Smooth muscle cell (in vitro differentiated cells): ENCODE data around the gene DGKG. TPM values are rescaled to one million over a fixed set of nuclear protein-coding genes. Genes with fewer than 3 reads are reported as not detected.

ENCODE experiments used
- DNase-seq: peaks from one replicate; lab custom pipeline; 2025; ENCODE audit not compliant: unreplicated experiment; lab: John Stamatoyannopoulos, UW
- H2AFZ ChIP-seq: fragments of 200-600 bp; sonication (generic); 2 replicates; pipeline ENCODE4 v1.6.0; 2016; ENCODE audit warnings: antibody characterized with exemption, low read depth, mild to moderate bottlenecking
- H3F3A ChIP-seq: fragments of 200-600 bp; sonication (generic); 2 replicates; pipeline ENCODE4 v1.6.0; 2017; ENCODE audit warnings: antibody characterized with exemption, low read depth
- H3K27ac ChIP-seq: fragments of 200-600 bp; sonication (generic); 2 replicates; pipeline ENCODE4 v1.5.1; 2016; ENCODE audit warnings: low read depth, mild to moderate bottlenecking
- H3K27me3 ChIP-seq: fragments of 200-600 bp; sonication (generic); 2 replicates; pipeline ENCODE4 v1.6.1; 2016; ENCODE audit warnings: low read depth, mild to moderate bottlenecking
- H3K36me3 ChIP-seq: fragments of 200-600 bp; sonication (generic); 2 replicates; pipeline ENCODE4 v1.5.1; 2016; ENCODE audit warnings: low read depth
- H3K4me1 ChIP-seq: fragments of 200-600 bp; sonication (generic); 2 replicates; pipeline ENCODE4 v1.5.1; 2016; ENCODE audit warnings: low read depth
- H3K4me2 ChIP-seq: fragments of 200-600 bp; sonication (generic); 2 replicates; pipeline ENCODE4 v1.6.0; 2016; ENCODE audit warnings: mild to moderate bottlenecking
- H3K4me3 ChIP-seq: fragments of 200-600 bp; sonication (generic); 2 replicates; pipeline ENCODE4 v1.5.1; 2016; ENCODE audit warnings: mild to moderate bottlenecking
- H3K79me2 ChIP-seq: fragments of 200-600 bp; sonication (generic); 2 replicates; pipeline ENCODE4 v1.6.0; 2016; ENCODE audit warnings: low read depth, mild to moderate bottlenecking
- H3K9ac ChIP-seq: fragments of 200-600 bp; sonication (generic); 2 replicates; pipeline ENCODE4 v1.6.0; 2016; ENCODE audit warnings: low read depth
- H3K9me3 ChIP-seq: fragments of 200-600 bp; sonication (generic); replicated peaks from 2 replicates; pipeline ENCODE4 v1.5.1; 2016; ENCODE audit warnings: low read depth
- H4K20me1 ChIP-seq: fragments of 200-600 bp; sonication (generic); 2 replicates; pipeline ENCODE4 v1.6.0; 2016; ENCODE audit warnings: low read depth
- WGBS: methylation state at CpG from one replicate; pipeline ENCODE4 v1.1.7; 2016; ENCODE audit warnings: low lambda C conversion rate; 5-methylcytosine and 5-hydroxymethylcytosine counted together
- polyA plus RNA-seq: library from polyadenylated mRNA; unstranded; fragments of >200 nt; fragmentation: Nextera tagmentation; extraction: Ambion mirVana; gene quantifications from 2 replicates; pipeline ENCODE4 v1.2.1, GENCODE V29; 2016
- total RNA-seq: library from RNA; depleted of rRNA; stranded (reverse); fragments of >200 nt; gene quantifications from 2 replicates; pipeline ENCODE4 v1.2.3, GENCODE V29; 2014
- TF ChIP-seq, protein P1 (sequence below): fragments of 200-600 bp; sonication (generic); IDR thresholded peaks from 2 replicates; pipeline ENCODE4 v1.5.1; 2017; ENCODE audit warnings: borderline replicate concordance, mild to moderate bottlenecking, antibody characterized with exemption; ENCODE audit not compliant: insufficient read depth, poor library complexity, severe bottlenecking

Gene DGKG
- total and polyA plus RNA-seq, 2 experiments from 2014 or later, result 0.64 TPM; not detected in 1

DNA sequence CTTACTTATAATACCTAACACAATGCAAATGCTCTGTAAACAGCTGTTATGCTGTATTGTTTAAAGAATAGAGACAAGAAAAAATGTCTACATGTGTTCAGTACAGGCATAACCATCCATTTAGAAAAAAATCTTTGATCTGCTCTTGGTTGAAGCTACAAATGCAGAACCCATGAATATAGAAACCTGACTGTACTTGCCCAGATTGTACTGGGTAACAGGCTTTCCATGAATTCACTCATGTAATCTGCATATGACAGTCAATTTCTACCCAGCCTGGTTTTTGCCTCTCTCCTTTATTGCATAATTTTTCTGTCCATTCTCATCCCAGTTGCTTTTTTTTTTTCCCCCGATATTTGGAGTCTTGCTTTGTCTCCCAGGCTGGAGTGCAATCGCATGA lies 190.5 kb downstream of the DGKG start:
- Histone ChIP-seq H3K79me2 (no peaks in the 10 kb centered on the region), H4K20me1 (no peaks in the 10 kb centered on the region), H3K4me1 (no peaks in the 10 kb centered on the region), H3K4me3 (no peak overlapping the region), H3K36me3 (no peaks in the 10 kb centered on the region), H3K4me2 (no peak overlapping the region), H2AFZ (no peak overlapping the region), H3K9me3 (no peaks in the 10 kb centered on the region), H3K27ac (no peak overlapping the region), H3K27me3 (no peaks in the 10 kb centered on the region), H3F3A (no peaks in the 10 kb centered on the region), H3K9ac (no peak overlapping the region)
- TF ChIP-seq, protein P1, sequence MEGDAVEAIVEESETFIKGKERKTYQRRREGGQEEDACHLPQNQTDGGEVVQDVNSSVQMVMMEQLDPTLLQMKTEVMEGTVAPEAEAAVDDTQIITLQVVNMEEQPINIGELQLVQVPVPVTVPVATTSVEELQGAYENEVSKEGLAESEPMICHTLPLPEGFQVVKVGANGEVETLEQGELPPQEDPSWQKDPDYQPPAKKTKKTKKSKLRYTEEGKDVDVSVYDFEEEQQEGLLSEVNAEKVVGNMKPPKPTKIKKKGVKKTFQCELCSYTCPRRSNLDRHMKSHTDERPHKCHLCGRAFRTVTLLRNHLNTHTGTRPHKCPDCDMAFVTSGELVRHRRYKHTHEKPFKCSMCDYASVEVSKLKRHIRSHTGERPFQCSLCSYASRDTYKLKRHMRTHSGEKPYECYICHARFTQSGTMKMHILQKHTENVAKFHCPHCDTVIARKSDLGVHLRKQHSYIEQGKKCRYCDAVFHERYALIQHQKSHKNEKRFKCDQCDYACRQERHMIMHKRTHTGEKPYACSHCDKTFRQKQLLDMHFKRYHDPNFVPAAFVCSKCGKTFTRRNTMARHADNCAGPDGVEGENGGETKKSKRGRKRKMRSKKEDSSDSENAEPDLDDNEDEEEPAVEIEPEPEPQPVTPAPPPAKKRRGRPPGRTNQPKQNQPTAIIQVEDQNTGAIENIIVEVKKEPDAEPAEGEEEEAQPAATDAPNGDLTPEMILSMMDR, result no peak
- no peak for DNase-seq
- 92% methylated on average over 2 of the region's 2 CpGs for WGBS

DNA sequence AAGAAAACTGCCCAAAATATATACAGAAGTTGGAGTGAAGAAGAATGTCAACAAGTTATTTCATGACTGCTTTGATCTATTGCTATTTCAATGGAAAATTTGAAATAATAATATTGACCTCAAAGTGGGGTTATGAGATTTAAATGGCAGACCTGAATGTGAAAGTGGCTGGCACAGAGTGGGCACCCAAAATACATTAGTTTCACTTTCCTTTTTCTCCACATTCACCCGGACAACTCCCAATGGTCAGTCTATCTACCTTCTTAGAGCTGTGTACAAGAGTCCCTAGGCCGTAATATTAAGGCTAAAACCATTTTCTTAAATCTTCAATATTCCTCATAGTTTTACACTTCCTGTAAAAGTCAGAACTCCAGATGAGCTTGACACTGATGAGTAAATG lies 191.5 kb downstream of the DGKG start:
- TF ChIP-seq, protein P1, result no peak
- Histone ChIP-seq H3K4me2 (no peak overlapping the region), H3K9ac (no peak overlapping the region), H3K4me3 (no peak overlapping the region), H3K27me3 (peaks cover 6% of the 10 kb centered on the region), H3K4me1 (no peaks in the 10 kb centered on the region), H3F3A (no peaks in the 10 kb centered on the region), H3K79me2 (no peaks in the 10 kb centered on the region), H3K9me3 (no peaks in the 10 kb centered on the region), H2AFZ (no peak overlapping the region), H3K27ac (no peak overlapping the region), H4K20me1 (no peaks in the 10 kb centered on the region), H3K36me3 (no peaks in the 10 kb centered on the region)
- DNase-seq, result no peak
- WGBS, result 98% methylated on average over 2 of the region's 2 CpGs

DNA sequence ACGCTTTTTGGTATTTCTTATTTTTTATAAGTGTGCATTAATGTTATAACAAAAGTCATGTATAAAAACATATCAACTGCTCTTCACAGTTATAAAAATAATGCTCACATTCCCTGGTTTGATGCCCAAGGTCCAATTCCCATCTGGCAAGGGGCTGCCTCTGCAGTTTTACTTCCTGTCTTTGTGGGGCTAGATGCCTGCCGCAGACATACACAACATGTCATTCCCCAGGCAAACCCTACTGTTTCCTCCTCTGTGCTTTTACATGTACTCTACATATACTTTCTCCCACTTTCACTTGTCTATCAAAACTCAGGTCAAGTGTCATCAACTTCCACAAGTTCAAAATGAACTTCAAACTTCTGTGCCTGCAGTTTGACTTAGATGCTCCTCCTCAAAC lies 192.7 kb downstream of the DGKG start:
- H3K4me3 ChIP-seq, result no peak overlapping the region
- H2AFZ ChIP-seq, result no peak overlapping the region
- no peaks in the 10 kb centered on the region for H3K4me1 ChIP-seq
- H4K20me1 ChIP-seq, result no peaks in the 10 kb centered on the region
- no peak overlapping the region for H3K27ac ChIP-seq
- H3K79me2 ChIP-seq, result no peaks in the 10 kb centered on the region
- 96% methylated on average over 2 of the region's 2 CpGs for WGBS
- H3K4me2 ChIP-seq, result no peak overlapping the region
- H3K36me3 ChIP-seq, result no peaks in the 10 kb centered on the region
- H3K9ac ChIP-seq, result no peak overlapping the region
- TF ChIP-seq, protein P1, result no peak
- H3F3A ChIP-seq, result no peaks in the 10 kb centered on the region
- peaks cover 17% of the 10 kb centered on the region for H3K27me3 ChIP-seq
- H3K9me3 ChIP-seq, result no peaks in the 10 kb centered on the region
- no peak for DNase-seq

DNA sequence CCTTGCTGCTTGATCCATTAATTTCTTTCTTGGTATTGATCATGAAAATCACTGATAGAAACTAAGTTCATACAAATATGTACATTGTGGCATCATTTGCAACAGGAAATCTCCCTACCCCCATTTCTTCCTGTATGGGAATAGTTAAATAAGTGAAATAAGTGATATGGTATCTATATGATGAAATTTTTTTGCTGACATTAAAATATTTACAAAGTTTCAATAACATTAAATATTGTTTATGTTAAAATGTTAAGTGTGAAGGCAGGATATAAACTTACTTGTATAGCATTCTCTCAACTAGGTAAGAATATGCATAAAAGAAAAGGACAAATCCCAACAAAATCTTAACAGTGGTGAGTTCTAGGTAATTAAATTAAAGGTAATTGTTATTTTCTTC lies 193.1 kb downstream of the DGKG start:
- Histone ChIP-seq H3K9ac (no peak overlapping the region), H3K9me3 (no peaks in the 10 kb centered on the region), H3F3A (no peaks in the 10 kb centered on the region), H3K4me2 (no peak overlapping the region), H3K79me2 (no peaks in the 10 kb centered on the region), H2AFZ (no peak overlapping the region), H4K20me1 (no peaks in the 10 kb centered on the region), H3K36me3 (no peaks in the 10 kb centered on the region), H3K27me3 (peaks cover 20% of the 10 kb centered on the region), H3K27ac (no peak overlapping the region), H3K4me1 (no peaks in the 10 kb centered on the region), H3K4me3 (no peak overlapping the region)
- TF ChIP-seq, protein P1, result no peak
- DNase-seq, result no peak
